Measurements from ENCODE around the gene GLRX. TPM values are rescaled to one million over a fixed set of nuclear protein-coding genes. Genes with fewer than 3 reads are reported as not detected.
"Not testable (repeated sequence)": the region's sequence is repeated elsewhere in the genome, so short reads cannot be mapped to it uniquely, and the experiment has no call there.

Gene GLRX
- total and polyA plus RNA-seq, 2 donors (not counting 1 experiment from before 2014, with no cell fraction given), result 91.8 to 429 TPM

DNA sequence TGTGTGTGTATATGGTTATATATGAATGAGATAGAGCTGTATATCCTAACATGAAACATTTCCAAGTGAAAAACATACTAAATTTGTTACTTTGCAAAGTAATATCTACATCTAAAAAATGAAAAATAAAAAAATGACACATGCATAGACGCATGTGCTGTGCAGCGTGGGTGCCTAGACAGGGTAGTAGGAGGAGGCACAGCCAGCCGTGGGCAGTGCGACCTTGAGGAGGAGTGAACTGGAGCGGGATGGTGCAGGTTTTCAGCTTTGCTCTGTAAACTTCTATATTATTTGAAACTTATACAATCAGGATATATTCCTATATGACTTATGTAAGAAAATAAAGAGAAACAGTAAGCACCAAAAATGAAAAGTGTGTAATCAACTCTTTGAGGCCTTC, 15.0 kb upstream of the GLRX start:
- no peak overlapping the region for H2AFZ ChIP-seq (ENCODE audit: low read length)
- H3K4me2 ChIP-seq (ENCODE audit: extremely low read depth, insufficient read depth, low read length), result no peak overlapping the region
- no peaks in the 10 kb centered on the region for H3K27me3 ChIP-seq (ENCODE audit: control insufficient read depth, insufficient read depth, low read length)
- no peaks in the 10 kb centered on the region for H3K9me3 ChIP-seq (ENCODE audit: control insufficient read depth, insufficient read depth, low read depth, low read length)
- H3K27ac ChIP-seq (ENCODE audit: insufficient read depth, low read length), result no peak overlapping the region
- no peak overlapping the region for H3K4me3 ChIP-seq (replicated peaks in 1 of 4; ENCODE audit: control extremely low read depth in 1 of 4, insufficient read depth in 1 of 4, low read depth in 3 of 4, low read length in 4 of 4)
- H3K79me2 ChIP-seq (ENCODE audit: control insufficient read depth, insufficient read depth, low read length), result no peaks in the 10 kb centered on the region
- no peak for TF ChIP-seq EZH2 (IDR thresholded peaks at IDR 0.05; ENCODE audit: low read length, missing control alignments)
- TF ChIP-seq, protein P1, sequence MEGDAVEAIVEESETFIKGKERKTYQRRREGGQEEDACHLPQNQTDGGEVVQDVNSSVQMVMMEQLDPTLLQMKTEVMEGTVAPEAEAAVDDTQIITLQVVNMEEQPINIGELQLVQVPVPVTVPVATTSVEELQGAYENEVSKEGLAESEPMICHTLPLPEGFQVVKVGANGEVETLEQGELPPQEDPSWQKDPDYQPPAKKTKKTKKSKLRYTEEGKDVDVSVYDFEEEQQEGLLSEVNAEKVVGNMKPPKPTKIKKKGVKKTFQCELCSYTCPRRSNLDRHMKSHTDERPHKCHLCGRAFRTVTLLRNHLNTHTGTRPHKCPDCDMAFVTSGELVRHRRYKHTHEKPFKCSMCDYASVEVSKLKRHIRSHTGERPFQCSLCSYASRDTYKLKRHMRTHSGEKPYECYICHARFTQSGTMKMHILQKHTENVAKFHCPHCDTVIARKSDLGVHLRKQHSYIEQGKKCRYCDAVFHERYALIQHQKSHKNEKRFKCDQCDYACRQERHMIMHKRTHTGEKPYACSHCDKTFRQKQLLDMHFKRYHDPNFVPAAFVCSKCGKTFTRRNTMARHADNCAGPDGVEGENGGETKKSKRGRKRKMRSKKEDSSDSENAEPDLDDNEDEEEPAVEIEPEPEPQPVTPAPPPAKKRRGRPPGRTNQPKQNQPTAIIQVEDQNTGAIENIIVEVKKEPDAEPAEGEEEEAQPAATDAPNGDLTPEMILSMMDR (conservative IDR thresholded peaks at IDR 0.05 in 1 of 2, IDR thresholded peaks at IDR 0.05 in 1 of 2; ENCODE audit: low read depth in 1 of 2, low read length in 2 of 2), result no peak
- H3K36me3 ChIP-seq (ENCODE audit: control insufficient read depth, insufficient read depth, low read length), result no peaks in the 10 kb centered on the region
- no peak overlapping the region for H3K9ac ChIP-seq (ENCODE audit: insufficient read depth, low read length)
- no peaks in the 10 kb centered on the region for H4K20me1 ChIP-seq (ENCODE audit: control insufficient read depth, extremely low read depth, insufficient read depth, low read length)
- no peak for DNase-seq (ENCODE audit: low read depth in 2 of 2)
- H3K4me1 ChIP-seq (ENCODE audit: control insufficient read depth, extremely low read depth, insufficient read depth, low read length), result peaks cover 3% of the 10 kb centered on the region

- H3K9ac ChIP-seq (ENCODE audit: insufficient read depth, low read length); H3K4me2 ChIP-seq (ENCODE audit: extremely low read depth, insufficient read depth, low read length); H3K4me1 ChIP-seq (ENCODE audit: control insufficient read depth, extremely low read depth, insufficient read depth, low read length); H2AFZ ChIP-seq (ENCODE audit: low read length); H4K20me1 ChIP-seq (ENCODE audit: control insufficient read depth, extremely low read depth, insufficient read depth, low read length); H3K4me3 ChIP-seq (replicated peaks in 1 of 4; ENCODE audit: control extremely low read depth in 1 of 4, insufficient read depth in 1 of 4, low read depth in 3 of 4, low read length in 4 of 4); H3K27me3 ChIP-seq (ENCODE audit: control insufficient read depth, insufficient read depth, low read length); H3K27ac ChIP-seq (ENCODE audit: insufficient read depth, low read length); H3K36me3 ChIP-seq (ENCODE audit: control insufficient read depth, insufficient read depth, low read length); H3K9me3 ChIP-seq (ENCODE audit: control insufficient read depth, insufficient read depth, low read depth, low read length); H3K79me2 ChIP-seq (ENCODE audit: control insufficient read depth, insufficient read depth, low read length); DNase-seq (ENCODE audit: low read depth in 2 of 2): not testable (repeated sequence)
Observed at GRCh38 chr5:95836971-95837370, 14.4 kb upstream of the GLRX start.

DNA sequence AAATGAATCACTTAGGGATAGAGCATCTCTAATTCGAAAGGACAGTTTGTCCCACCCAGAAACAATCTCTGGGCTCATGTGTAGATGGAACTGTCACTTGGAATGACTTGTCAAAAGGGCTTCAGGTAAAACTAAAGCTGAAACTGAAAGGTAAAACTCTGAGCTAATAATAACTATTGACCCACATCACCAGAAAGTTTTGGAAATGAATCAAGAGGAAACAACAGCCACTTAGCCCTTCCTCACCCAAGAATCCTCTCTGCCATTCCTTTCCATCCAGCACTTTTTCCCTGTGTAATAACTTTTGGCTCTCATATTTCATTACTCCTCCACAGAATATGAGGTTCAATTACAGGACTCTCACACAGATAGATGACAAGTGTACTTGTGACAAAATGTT, 14.0 kb upstream of the GLRX start:
- Histone ChIP-seq H3K27me3 (ENCODE audit: control insufficient read depth, insufficient read depth, low read length) (no peaks in the 10 kb centered on the region), H3K4me3 (replicated peaks in 1 of 4; ENCODE audit: control extremely low read depth in 1 of 4, insufficient read depth in 1 of 4, low read depth in 3 of 4, low read length in 4 of 4) (no peak overlapping the region), H3K4me2 (ENCODE audit: extremely low read depth, insufficient read depth, low read length) (no peak overlapping the region), H3K4me1 (ENCODE audit: control insufficient read depth, extremely low read depth, insufficient read depth, low read length) (peaks cover 3% of the 10 kb centered on the region), H3K9ac (ENCODE audit: insufficient read depth, low read length) (no peak overlapping the region), H4K20me1 (ENCODE audit: control insufficient read depth, extremely low read depth, insufficient read depth, low read length) (no peaks in the 10 kb centered on the region), H2AFZ (ENCODE audit: low read length) (no peak overlapping the region), H3K79me2 (ENCODE audit: control insufficient read depth, insufficient read depth, low read length) (no peaks in the 10 kb centered on the region), H3K36me3 (ENCODE audit: control insufficient read depth, insufficient read depth, low read length) (no peaks in the 10 kb centered on the region), H3K27ac (ENCODE audit: insufficient read depth, low read length) (no peak overlapping the region), H3K9me3 (ENCODE audit: control insufficient read depth, insufficient read depth, low read depth, low read length) (no peaks in the 10 kb centered on the region)
- no peak for DNase-seq (ENCODE audit: low read depth in 2 of 2)
- no peak for TF ChIP-seq EZH2 (IDR thresholded peaks at IDR 0.05; ENCODE audit: low read length, missing control alignments)
- TF ChIP-seq, protein P1 (conservative IDR thresholded peaks at IDR 0.05 in 1 of 2, IDR thresholded peaks at IDR 0.05 in 1 of 2; ENCODE audit: low read depth in 1 of 2, low read length in 2 of 2), result no peak
